Motor neuron (in vitro differentiated cells): ENCODE data around the gene GRIN3B. TPM values are rescaled to one million over a fixed set of nuclear protein-coding genes. Genes with fewer than 3 reads are reported as not detected.

ENCODE experiments used
- ATAC-seq, 8 experiments: fragments of 200-7000 bp; cut with Tn5 transposase; replicated peaks in 6 of 8; 2 replicates each; pipeline ENCODE4 v1.8.0; 2021; ENCODE audit warnings: mild to moderate bottlenecking in 8 of 8, moderate library complexity in 8 of 8
- H3K27ac ChIP-seq, 2 donors: fragments of 250-450 bp; sonication (Bioruptor Pico); 2 replicates each; pipeline ENCODE4 v1.9.0; 2021; ENCODE audit warnings: antibody characterized with exemption in 2 of 2, mild to moderate bottlenecking in 2 of 2, moderate library complexity in 1 of 2
- H3K4me1 ChIP-seq, 2 donors: fragments of 250-450 bp; sonication (Bioruptor Pico); replicated peaks in 1 of 2; 2 replicates each; pipeline ENCODE4 v1.6.1; 2021; ENCODE audit warnings: antibody characterized with exemption in 2 of 2, mild to moderate bottlenecking in 2 of 2, moderate library complexity in 1 of 2
- H3K4me3 ChIP-seq, 5 donors: fragments of 250-450 bp; sonication (Bioruptor Pico); 2 replicates each; pipeline ENCODE4 v1.9.0; 2021; ENCODE audit warnings: antibody characterized with exemption in 5 of 5, mild to moderate bottlenecking in 5 of 5, moderate library complexity in 4 of 5
- WGBS, 10 experiments: fragments of 450-650 bp; shearing (Covaris generic); methylation state at CpG; one replicate each; pipeline ENCODE4 v1.0.0; 2022; 5-methylcytosine and 5-hydroxymethylcytosine counted together
- in situ Hi-C, 9 experiments: fragments of 400-800 bp; cut with MboI; loops; one replicate each; pipeline ENCODE4 v1.15.0; 2021; ENCODE audit warnings: low sequenced_read_pairs in 9 of 9, low pct_unique_long_range_greater_than_20kb in 2 of 9; ENCODE audit not compliant: unreplicated experiment in 9 of 9
- total RNA-seq, 8 experiments: library from RNA; unstranded; fragments of 300-600 nt; gene quantifications; 2 replicates each; pipeline versions ENCODE4 v1.2.3 to v1.2.4, GENCODE V29; 2022

The GRIN3B gene
- total RNA-seq, 8 experiments from 2014 or later = 0.08 to 1.1 (median 0.28) TPM; not detected in 1

- peaks cover 9 to 19% of the 10 kb centered on the region in 2 donors for H3K4me1 ChIP-seq
- in situ Hi-C loops = no loop called here
- ATAC-seq = peak; percentile 48 to 74 (median 70)
- H3K27ac ChIP-seq = no peak overlapping the region
- peak overlapping the region in 2 of 5 donors; percentile 1 to 3 for H3K4me3 ChIP-seq
- 0 to 60% (median 0%) methylated on average over 1 to 33 of the region's 64 CpGs; no CpG with 5 or more reads in 3 of the 10 experiments for WGBS, 10 experiments
Measured at GRCh38 chr19:996051-996838, 4.0 kb upstream of the GRIN3B start.

- no peak overlapping the region for H3K4me3 ChIP-seq
- no peak for ATAC-seq
- peaks cover 9 to 19% of the 10 kb centered on the region in 2 donors for H3K4me1 ChIP-seq
- H3K27ac ChIP-seq = no peak overlapping the region
- WGBS, 10 experiments = 0 to 20% (median 8%) methylated on average over 1 to 2 of the region's 6 CpGs; no CpG with 5 or more reads in 7 of the 10 experiments
- in situ Hi-C loops = no loop called here
Measured at GRCh38 chr19:998064-998463, 2.2 kb upstream of the GRIN3B start.

- no peak overlapping the region for H3K27ac ChIP-seq
- in situ Hi-C loops = no loop called here
- H3K4me3 ChIP-seq = no peak overlapping the region
- WGBS, 10 experiments = 40 to 50% methylated on average over 2 to 3 of the region's 3 CpGs; no CpG with 5 or more reads in 8 of the 10 experiments
- ATAC-seq = no peak
- H3K4me1 ChIP-seq = peaks cover 9 to 19% of the 10 kb centered on the region in 2 donors
Measured at GRCh38 chr19:999379-999719, 870 bp upstream of the GRIN3B start.

GRCh38 chr19:1000591-1001537 lies 645 bp downstream of the GRIN3B start:
- in situ Hi-C loops = no loop called here
- peaks cover 6 to 15% of the 10 kb centered on the region in 2 donors for H3K4me1 ChIP-seq
- ATAC-seq = peak in 3 of 8 experiments; percentile 1 to 16 (median 5)
- H3K4me3 ChIP-seq = peak overlapping the region; percentile 18 to 35 (median 31)
- WGBS, 10 experiments = 0% methylated on average over 1 of the region's 73 CpGs; no CpG with 5 or more reads in 9 of the 10 experiments
- no peak overlapping the region for H3K27ac ChIP-seq

- peak; percentile 49 to 64 (median 58) for ATAC-seq
- WGBS, 10 experiments = 0 to 80% (median 32%) methylated on average over 1 to 5 of the region's 20 CpGs; no CpG with 5 or more reads in 6 of the 10 experiments
- H3K27ac ChIP-seq = no peak overlapping the region
- in situ Hi-C loops = no loop called here
- H3K4me1 ChIP-seq = peaks cover 0 to 7% of the 10 kb centered on the region in 2 donors
- H3K4me3 ChIP-seq = no peak overlapping the region
Measured at GRCh38 chr19:1001538-1002166, 1.4 kb downstream of the GRIN3B start.

- in situ Hi-C loops = no loop called here
- peaks cover 0 to 6% of the 10 kb centered on the region in 2 donors for H3K4me1 ChIP-seq
- no peak overlapping the region for H3K27ac ChIP-seq
- 7 to 67% (median 38%) methylated on average over 2 to 3 of the region's 4 CpGs; no CpG with 5 or more reads in 7 of the 10 experiments for WGBS, 10 experiments
- ATAC-seq = no peak
- no peak overlapping the region for H3K4me3 ChIP-seq
Measured at GRCh38 chr19:1002600-1002999, 2.4 kb downstream of the GRIN3B start.

- WGBS, 10 experiments = 71 to 80% methylated on average over 3 to 4 of the region's 37 CpGs; no CpG with 5 or more reads in 8 of the 10 experiments
- in situ Hi-C loops = no loop called here
- no peak overlapping the region for H3K27ac ChIP-seq
- peaks cover 0 to 6% of the 10 kb centered on the region in 2 donors for H3K4me1 ChIP-seq
- ATAC-seq = no peak
- no peak overlapping the region for H3K4me3 ChIP-seq
Measured at GRCh38 chr19:1003283-1003682, 3.1 kb downstream of the GRIN3B start.

GRCh38 chr19:1004204-1004802 lies 4.1 kb downstream of the GRIN3B start:
- ATAC-seq = no peak
- Histone ChIP-seq H3K4me1 (no peaks in the 10 kb centered on the region), H3K27ac (no peak overlapping the region), H3K4me3 (no peak overlapping the region)
- 84 to 100% methylated on average over 2 to 5 of the region's 32 CpGs; no CpG with 5 or more reads in 8 of the 10 experiments for WGBS, 10 experiments
- in situ Hi-C loops = no loop called here

- 59 to 92% (median 84%) methylated on average over 1 to 13 of the region's 70 CpGs; no CpG with 5 or more reads in 6 of the 10 experiments for WGBS, 10 experiments
- Histone ChIP-seq H3K27ac (no peak overlapping the region), H3K4me3 (no peak overlapping the region), H3K4me1 (no peaks in the 10 kb centered on the region)
- in situ Hi-C loops = no loop called here
- ATAC-seq = no peak
Measured at GRCh38 chr19:1004803-1005664, 4.8 kb downstream of the GRIN3B start.

GRCh38 chr19:1006711-1007398 lies 6.6 kb downstream of the GRIN3B start:
- in situ Hi-C loops = no loop called here
- H3K27ac ChIP-seq = no peak overlapping the region
- peak in 1 of 8 experiments; percentile 1 for ATAC-seq
- peaks cover 0 to 2% of the 10 kb centered on the region in 2 donors for H3K4me1 ChIP-seq
- WGBS, 10 experiments = 50 to 70% (median 63%) methylated on average over 2 to 17 of the region's 27 CpGs; no CpG with 5 or more reads in 7 of the 10 experiments
- no peak overlapping the region for H3K4me3 ChIP-seq
